HG03108 (cell line): ENCODE data around the gene NUDT10.
"Not testable (repeated sequence)": the region's sequence is repeated elsewhere in the genome, so short reads cannot be mapped to it uniquely, and the experiment has no call there.

ENCODE experiments used
- ATAC-seq: cut with Tn5 transposase; IDR thresholded peaks from one replicate; pipeline ENCODE4 v1.9.1; 2021; ENCODE audit warnings: moderate library complexity; ENCODE audit not compliant: unreplicated experiment

Gene NUDT10

GRCh38 chrX:51332188-51332942 is at the start of gene NUDT10:
TSS of gene NUDT10 (plus strand) at chrX:51332822. CDS start at chrX:51332966, 144 bp downstream.
- ATAC-seq: no peak

GRCh38 chrX:51292421-51292820 is 40.2 kb upstream of the NUDT10 start:
- no peak for ATAC-seq

- ATAC-seq: no peak
Observed at GRCh38 chrX:51296138-51296537, 36.5 kb upstream of the NUDT10 start.

GRCh38 chrX:51316271-51316670 is 16.4 kb upstream of the NUDT10 start:
- ATAC-seq: no peak

GRCh38 chrX:51332943-51333785 is 542 bp downstream of the NUDT10 start:
- ATAC-seq: not testable (repeated sequence)

GRCh38 chrX:51334276-51334675 is 1.7 kb downstream of the NUDT10 start:
- no peak for ATAC-seq

GRCh38 chrX:51336584-51336983 is 4.0 kb downstream of the NUDT10 start:
- ATAC-seq: no peak

- no peak for ATAC-seq
Observed at GRCh38 chrX:51361251-51361650, 28.6 kb downstream of the NUDT10 start.

- ATAC-seq: no peak
Observed at GRCh38 chrX:51376672-51377071, 44.0 kb downstream of the NUDT10 start.
